ENCODE measurements around the gene PGA5.
"Not testable (repeated sequence)": the region's sequence is repeated elsewhere in the genome, so short reads cannot be mapped to it uniquely, and the experiment has no call there.

Gene PGA5

GRCh38 chr11:61229458-61229857 is 11.5 kb upstream of the PGA5 start:
- DNase-seq, result not testable (repeated sequence)

GRCh38 chr11:61231033-61231432 is 9.9 kb upstream of the PGA5 start:
- DNase-seq, result not testable (repeated sequence)

GRCh38 chr11:61231585-61231984 is 9.4 kb upstream of the PGA5 start:
- DNase-seq, result not testable (repeated sequence)

- DNase-seq, result not testable (repeated sequence)
Measured at GRCh38 chr11:61232548-61233145, 8.3 kb upstream of the PGA5 start.

- DNase-seq, result not testable (repeated sequence)
Measured at GRCh38 chr11:61237130-61237529, 3.8 kb upstream of the PGA5 start.

DNA sequence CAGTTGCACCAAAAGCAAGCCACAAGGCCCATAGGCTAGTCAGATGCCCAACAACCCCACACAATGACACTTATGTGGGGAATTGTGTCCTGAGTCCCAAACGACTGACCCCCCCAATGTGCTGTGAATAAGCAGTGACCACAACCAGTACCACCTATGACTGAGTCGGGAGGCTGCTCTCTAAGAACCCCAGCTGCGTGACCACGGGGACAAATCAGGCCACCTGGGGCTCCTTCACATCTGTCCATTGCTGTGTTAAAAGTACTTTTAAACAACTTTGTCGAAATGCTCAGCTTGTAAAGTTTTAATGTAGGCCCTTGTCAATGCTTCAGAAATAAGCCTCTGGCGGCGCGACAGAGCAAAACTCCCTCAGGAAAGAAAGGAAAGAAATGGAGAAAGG is 687 bp upstream of the PGA5 start:
- not testable (repeated sequence) for DNase-seq

DNA sequence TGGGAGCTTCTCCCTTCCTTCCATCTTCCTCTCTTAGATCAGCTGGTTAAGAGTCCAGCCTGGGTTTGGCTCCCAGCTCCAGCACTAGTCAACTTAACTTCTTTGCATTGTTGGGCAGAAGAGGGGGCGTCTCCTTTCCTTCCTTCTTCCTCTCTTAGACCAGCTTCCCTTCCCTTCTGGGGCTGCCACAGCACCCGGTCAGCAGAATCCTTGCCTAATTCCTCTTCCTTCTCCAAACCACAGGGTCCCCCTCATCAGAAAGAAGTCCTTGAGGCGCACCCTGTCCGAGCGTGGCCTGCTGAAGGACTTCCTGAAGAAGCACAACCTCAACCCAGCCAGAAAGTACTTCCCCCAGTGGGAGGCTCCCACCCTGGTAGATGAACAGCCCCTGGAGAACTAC is 551 bp downstream of the PGA5 start:
- not testable (repeated sequence) for DNase-seq

DNA sequence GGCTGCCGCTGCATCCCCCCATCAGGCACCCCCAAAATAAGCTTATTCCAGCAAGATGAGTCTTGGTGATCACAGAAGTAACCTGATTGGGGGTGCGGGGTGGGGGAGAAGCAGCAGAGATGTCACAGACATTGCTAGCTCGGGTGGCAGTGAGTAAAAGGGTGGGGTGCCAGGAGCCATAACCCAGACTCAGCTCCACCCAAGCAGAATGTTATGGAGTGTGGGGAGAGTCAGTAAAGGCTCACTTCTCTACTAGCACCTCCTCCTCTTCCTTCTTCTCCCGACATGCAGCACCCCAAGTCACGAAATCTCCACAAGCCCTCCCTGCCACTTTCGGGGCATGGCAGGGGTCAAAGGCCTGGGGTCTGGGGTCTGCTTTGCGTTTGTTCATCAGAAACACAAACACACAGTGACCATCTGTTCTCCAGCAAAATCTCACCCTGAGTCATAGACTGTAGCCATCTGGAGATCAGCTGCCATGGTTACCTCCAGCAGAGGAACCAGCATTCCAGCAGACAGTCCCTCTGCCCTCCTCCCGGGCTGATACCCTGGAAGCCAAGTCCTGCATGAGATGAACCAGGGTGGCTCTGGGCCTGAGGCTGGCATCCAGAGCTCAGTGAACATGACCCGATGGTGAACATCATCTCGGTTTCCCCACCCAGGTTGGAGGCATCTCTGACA is 4.4 kb downstream of the PGA5 start:
- DNase-seq, result not testable (repeated sequence)

GRCh38 chr11:61248071-61248470 is 7.1 kb downstream of the PGA5 start:
- not testable (repeated sequence) for DNase-seq

DNA sequence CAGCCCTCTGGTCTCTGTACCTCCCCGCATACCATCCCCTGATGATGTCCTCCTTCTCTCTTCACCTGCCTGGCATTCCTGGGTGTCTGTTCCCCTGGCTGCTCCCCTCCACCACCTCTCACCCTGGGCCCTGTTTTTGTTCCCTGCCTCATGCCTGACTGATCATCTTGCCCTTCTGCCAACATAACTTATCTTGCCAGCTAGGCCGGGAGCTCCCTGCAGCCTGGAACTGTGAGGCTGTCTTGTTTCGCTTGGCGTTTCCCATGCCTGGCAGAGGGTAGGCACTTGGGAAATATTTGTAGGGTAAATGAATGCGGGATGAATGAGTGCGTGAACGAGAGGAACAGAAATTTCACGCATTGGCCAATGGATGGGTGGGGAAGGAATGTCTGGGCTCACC is 8.2 kb downstream of the PGA5 start:
- DNase-seq, result not testable (repeated sequence)

- not testable (repeated sequence) for DNase-seq
Measured at GRCh38 chr11:61250796-61251765, 10.1 kb downstream of the PGA5 start.

GRCh38 chr11:61252332-61252731 is 11.4 kb downstream of the PGA5 start:
- DNase-seq, result not testable (repeated sequence)

DNA sequence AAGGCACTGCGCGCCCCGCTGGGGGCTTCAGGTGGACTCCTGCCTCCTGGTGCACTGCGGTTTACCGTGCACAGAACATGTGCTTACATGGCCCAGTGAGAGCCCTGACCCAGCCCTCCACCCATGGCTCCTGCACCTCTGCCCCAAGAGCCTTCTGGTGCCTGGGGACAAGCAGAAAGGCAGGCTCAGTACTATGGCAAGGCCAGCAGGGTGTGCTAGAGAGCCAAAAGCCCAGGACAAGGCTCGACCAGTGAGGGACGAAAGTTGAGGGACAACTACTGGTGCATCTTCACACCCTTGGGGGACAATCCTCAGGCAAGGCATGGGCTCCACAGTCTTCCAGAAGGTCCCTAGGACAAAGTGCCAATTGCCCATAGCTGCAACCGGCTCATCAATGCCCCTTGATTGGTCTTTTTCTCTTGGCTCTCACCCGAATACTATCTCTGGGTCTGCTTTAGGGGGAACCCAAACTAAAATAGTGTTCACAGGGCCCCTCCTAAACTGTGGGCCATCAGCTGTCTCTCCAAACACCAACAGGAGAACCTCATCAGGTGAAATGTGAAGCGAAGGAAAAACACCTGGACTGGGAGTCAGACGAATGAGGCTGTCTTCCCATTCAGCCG is 13.5 kb downstream of the PGA5 start:
- DNase-seq, result peak; percentile 82

GRCh38 chr11:61256710-61257482 is 15.9 kb downstream of the PGA5 start:
- no peak for DNase-seq

GRCh38 chr11:61258546-61258945 is 17.6 kb downstream of the PGA5 start:
- DNase-seq, result no peak

- no peak for DNase-seq
Measured at GRCh38 chr11:61259363-61259762, 18.4 kb downstream of the PGA5 start.

- no peak for DNase-seq
Measured at GRCh38 chr11:61264371-61264770, 23.4 kb downstream of the PGA5 start.

DNA sequence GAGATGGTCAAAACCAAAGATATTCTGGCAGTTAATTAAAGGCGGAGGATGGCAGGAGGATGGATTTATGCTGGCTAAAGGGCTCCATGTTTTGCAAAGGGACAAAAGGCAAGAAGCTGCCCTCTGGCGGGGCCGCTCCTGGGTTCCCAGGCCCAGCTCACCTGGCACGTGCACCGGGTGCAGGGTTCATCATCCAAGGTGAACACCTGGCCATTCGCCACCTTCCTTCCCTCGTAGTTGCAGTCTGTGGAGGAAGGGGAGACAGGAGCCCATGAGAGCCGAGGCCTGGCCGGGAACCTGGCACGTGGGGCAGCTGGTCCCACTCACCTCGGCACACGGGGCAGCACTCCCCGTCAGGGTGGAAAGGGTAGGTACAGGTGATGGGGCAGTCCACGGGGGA is 23.8 kb downstream of the PGA5 start:
- DNase-seq, result no peak

DNA sequence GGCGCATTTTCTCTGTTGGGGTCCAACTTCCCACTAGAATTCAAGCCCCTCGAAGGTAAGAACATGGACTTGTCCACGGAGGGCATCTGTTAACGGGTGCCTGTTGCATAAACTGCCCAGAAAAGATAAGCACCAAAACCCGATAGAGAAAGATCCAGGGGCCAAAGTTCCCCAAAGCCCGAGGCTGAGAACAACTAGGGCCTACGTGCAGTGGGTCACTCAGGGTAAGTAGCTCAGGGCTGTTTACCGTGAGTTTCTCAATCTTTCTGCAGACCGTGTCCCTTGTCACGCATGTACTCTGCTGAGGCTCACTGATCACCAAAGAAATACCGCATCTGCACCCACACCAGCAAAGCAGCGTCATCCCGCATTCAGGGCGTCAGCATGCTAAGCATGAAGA is 24.4 kb downstream of the PGA5 start:
- DNase-seq, result no peak

DNA sequence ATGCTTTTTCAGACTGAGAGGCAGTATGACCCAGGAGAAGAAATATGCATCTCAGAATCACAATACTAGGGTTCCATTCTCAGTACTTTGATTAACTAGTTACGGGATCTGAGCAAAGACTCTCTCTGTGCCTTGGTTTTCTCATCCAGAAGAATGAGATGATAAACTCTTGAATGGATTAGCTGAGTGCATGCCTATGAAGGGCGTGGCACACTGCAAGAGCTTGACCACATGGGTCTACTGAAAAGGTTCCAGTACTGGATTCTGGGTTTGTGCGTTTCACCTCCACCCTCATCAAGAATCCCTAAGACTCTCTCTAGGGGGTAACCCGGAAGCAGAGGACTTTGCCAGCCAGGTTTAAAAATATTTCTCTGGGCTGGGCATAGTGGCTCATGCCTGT is 25.6 kb downstream of the PGA5 start:
- no peak for DNase-seq

GRCh38 chr11:61267437-61267841 is 26.5 kb downstream of the PGA5 start:
- no peak for DNase-seq

DNA sequence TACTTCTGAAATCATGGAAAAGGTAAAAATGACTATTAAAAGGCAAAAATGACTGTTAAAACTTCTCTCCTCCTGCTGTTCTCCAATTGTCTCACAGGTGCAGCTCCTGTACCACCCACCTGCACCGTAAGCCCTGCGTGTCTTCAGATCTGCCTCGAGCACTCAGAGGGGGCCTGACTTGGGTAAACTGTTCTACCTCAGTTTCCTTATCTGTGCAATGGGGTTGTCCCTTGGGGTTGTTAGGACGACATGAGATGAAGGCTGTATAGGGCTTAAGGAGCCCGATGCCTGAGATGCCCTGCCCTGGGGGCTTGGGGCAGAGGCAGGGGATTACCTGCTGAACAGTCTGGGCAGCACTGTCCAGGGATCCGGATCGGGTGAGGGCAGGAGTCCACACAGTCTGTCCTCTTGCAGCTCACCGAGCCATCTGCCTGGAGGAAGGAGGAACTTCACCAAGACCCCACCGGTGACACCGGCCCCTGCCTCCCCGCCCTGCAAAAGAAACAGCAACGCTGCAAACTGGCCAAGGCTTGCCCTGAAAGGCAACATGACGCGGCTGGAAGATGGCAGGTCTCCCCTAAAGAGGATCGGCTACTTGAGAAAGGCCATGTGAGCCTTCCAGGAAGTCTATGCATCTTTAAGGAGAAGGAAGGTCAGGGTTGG is 27.7 kb downstream of the PGA5 start:
- DNase-seq, result no peak

Data from stimulated activated CD8-positive, alpha-beta memory T cell treated with anti-CD3 and anti-CD28 coated beads, Interleukin-4, amount 100 ng/mL, for 48 hours (primary cell).